ENCODE measurements around the gene CDK1. TPM values are rescaled to one million over a fixed set of nuclear protein-coding genes. Genes with fewer than 3 reads are reported as not detected.

Gene CDK1
- total RNA-seq, 4 donors from 2014 or later: 0.66 to 3.5 (median 3.0) TPM

DNA sequence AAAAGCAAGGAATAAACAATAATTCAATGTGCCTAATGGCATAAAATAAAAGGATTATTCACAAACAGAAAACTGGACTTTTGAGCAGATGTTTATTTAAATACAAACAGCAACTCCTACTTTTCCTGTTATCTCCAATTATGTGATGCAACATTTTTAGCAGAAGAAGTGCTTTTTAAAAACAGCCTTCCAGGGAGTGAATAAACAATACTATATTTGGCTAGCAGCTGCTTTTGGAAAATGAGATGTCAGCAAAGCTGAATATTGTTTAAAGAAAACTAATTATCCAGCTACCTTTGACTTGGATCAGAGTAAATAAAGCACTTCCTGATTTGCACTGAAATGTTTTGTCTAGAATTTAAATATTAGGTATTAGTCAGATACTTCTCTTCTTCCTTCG is 23.2 kb downstream of the CDK1 start:
- Histone ChIP-seq H3K36me3 (no peaks in the 10 kb centered on the region), H3K4me1 (peaks cover 0 to 5% (median 0%) of the 10 kb centered on the region in 4 donors), H3K9me3 (no peaks in the 10 kb centered on the region), H3K27me3 (no peaks in the 10 kb centered on the region), H3K27ac (no peak overlapping the region), H3K4me3 (no peak overlapping the region)
- TF ChIP-seq CTCF (IDR thresholded peaks at IDR 0.05) (no peak), EP300 (IDR thresholded peaks at IDR 0.05) (no peak), POLR2A (IDR thresholded peaks at IDR 0.05) (no peak)
- 62 to 75% methylated on average over 1 of the region's 1 CpG for WGBS, 2 donors
- no peak for DNase-seq (ENCODE audit: low spot score in 2 of 2)

- TF ChIP-seq CTCF (IDR thresholded peaks at IDR 0.05) (no peak), POLR2A (IDR thresholded peaks at IDR 0.05) (no peak), EP300 (IDR thresholded peaks at IDR 0.05) (no peak)
- DNase-seq (ENCODE audit: low spot score in 2 of 2): no peak
- Histone ChIP-seq H3K4me1 (peaks cover 0 to 5% (median 0%) of the 10 kb centered on the region in 4 donors), H3K9me3 (no peaks in the 10 kb centered on the region), H3K4me3 (no peak overlapping the region), H3K27me3 (no peaks in the 10 kb centered on the region), H3K36me3 (no peaks in the 10 kb centered on the region), H3K27ac (no peak overlapping the region)
- 81 to 82% methylated on average over 5 of the region's 5 CpGs for WGBS, 2 donors
Measured at GRCh38 chr10:60803433-60803832, 25.2 kb downstream of the CDK1 start.

- no peaks in the 10 kb centered on the region for H3K27me3 ChIP-seq
- H3K4me1 ChIP-seq: peaks cover 0 to 5% (median 0%) of the 10 kb centered on the region in 4 donors
- no peak overlapping the region for H3K27ac ChIP-seq
- H3K36me3 ChIP-seq: no peaks in the 10 kb centered on the region
- WGBS, 2 donors: 89 to 91% methylated on average over 1 of the region's 1 CpG
- no peak overlapping the region for H3K4me3 ChIP-seq
- DNase-seq (ENCODE audit: low spot score in 2 of 2): no peak
- no peaks in the 10 kb centered on the region for H3K9me3 ChIP-seq
- no peak for TF ChIP-seq CTCF (IDR thresholded peaks at IDR 0.05)
- no peak for TF ChIP-seq EP300 (IDR thresholded peaks at IDR 0.05)
- no peak for TF ChIP-seq POLR2A (IDR thresholded peaks at IDR 0.05)
Measured at GRCh38 chr10:60803865-60804264, 25.6 kb downstream of the CDK1 start.

- no peak for DNase-seq (ENCODE audit: low spot score in 2 of 2)
- 77 to 89% methylated on average over 4 of the region's 4 CpGs for WGBS, 2 donors
Measured at GRCh38 chr10:60806921-60807320, 28.6 kb downstream of the CDK1 start.

GRCh38 chr10:60807499-60807898 is 29.2 kb downstream of the CDK1 start:
- peaks cover 0 to 14% (median 6%) of the 10 kb centered on the region in 4 donors for H3K4me1 ChIP-seq
- no peaks in the 10 kb centered on the region for H3K9me3 ChIP-seq
- no peak for DNase-seq (ENCODE audit: low spot score in 2 of 2)
- no peaks in the 10 kb centered on the region for H3K36me3 ChIP-seq
- TF ChIP-seq CTCF (IDR thresholded peaks at IDR 0.05): no peak
- TF ChIP-seq POLR2A (IDR thresholded peaks at IDR 0.05): no peak
- TF ChIP-seq EP300 (IDR thresholded peaks at IDR 0.05): no peak
- 88 to 95% methylated on average over 2 of the region's 2 CpGs for whole genome bisulfite sequencing, 2 donors
- H3K4me3 ChIP-seq: no peak overlapping the region
- no peaks in the 10 kb centered on the region for H3K27me3 ChIP-seq
- H3K27ac ChIP-seq: no peak overlapping the region

More at GRCh38 chr10:60806921-60807320, 28.6 kb downstream of the CDK1 start:
- no peaks in the 10 kb centered on the region for H3K9me3 ChIP-seq
- TF ChIP-seq EP300 (IDR thresholded peaks at IDR 0.05): no peak
- TF ChIP-seq POLR2A (IDR thresholded peaks at IDR 0.05): no peak
- no peak for TF ChIP-seq CTCF (IDR thresholded peaks at IDR 0.05)
- no peak overlapping the region for H3K4me3 ChIP-seq
- no peaks in the 10 kb centered on the region for H3K36me3 ChIP-seq
- no peaks in the 10 kb centered on the region for H3K27me3 ChIP-seq
- H3K4me1 ChIP-seq: peaks cover 0 to 14% (median 6%) of the 10 kb centered on the region in 4 donors
- H3K27ac ChIP-seq: no peak overlapping the region
